Measurements from ENCODE around the gene ATXN7L3.

The ATXN7L3 gene

GRCh38 chr17:44198721-44199552 is 747 bp downstream of the ATXN7L3 start:
- H3K4me3 ChIP-seq (ENCODE audit: low read length), result peak overlapping the region; percentile 80
- no peak for TF ChIP-seq CTCF (IDR thresholded peaks at IDR 0.05; ENCODE audit: insufficient read depth, low read depth, low read length, missing control alignments)
- DNase-seq (ENCODE audit: low read depth), result peak; percentile 53

- DNase-seq (ENCODE audit: low read depth), result peak; percentile 49
- peak; percentile 10 for TF ChIP-seq CTCF (IDR thresholded peaks at IDR 0.05; ENCODE audit: insufficient read depth, low read depth, low read length, missing control alignments)
- peak overlapping the region; percentile 80 for H3K4me3 ChIP-seq (ENCODE audit: low read length)
These were observed 1.5 kb downstream of the ATXN7L3 start for GRCh38 chr17:44197980-44198720.

- no peak for DNase-seq (ENCODE audit: low read depth)
- no peak overlapping the region for H3K4me3 ChIP-seq (ENCODE audit: low read length)
- no peak for TF ChIP-seq CTCF (IDR thresholded peaks at IDR 0.05; ENCODE audit: insufficient read depth, low read depth, low read length, missing control alignments)
These were observed 2.6 kb downstream of the ATXN7L3 start for GRCh38 chr17:44197107-44197506.

- no peak for DNase-seq (ENCODE audit: low read depth)
- TF ChIP-seq CTCF (IDR thresholded peaks at IDR 0.05; ENCODE audit: insufficient read depth, low read depth, low read length, missing control alignments), result no peak
- H3K4me3 ChIP-seq (ENCODE audit: low read length), result no peak overlapping the region
These were observed 6.2 kb downstream of the ATXN7L3 start for GRCh38 chr17:44193326-44194084.

GRCh38 chr17:44192750-44193149 is 6.9 kb downstream of the ATXN7L3 start:
- DNase-seq (ENCODE audit: low read depth), result no peak
- no peak overlapping the region for H3K4me3 ChIP-seq (ENCODE audit: low read length)
- TF ChIP-seq CTCF (IDR thresholded peaks at IDR 0.05; ENCODE audit: insufficient read depth, low read depth, low read length, missing control alignments), result no peak

GRCh38 chr17:44191941-44192496 is 7.7 kb downstream of the ATXN7L3 start:
- DNase-seq (ENCODE audit: low read depth), result no peak
- H3K4me3 ChIP-seq (ENCODE audit: low read length), result no peak overlapping the region
- TF ChIP-seq CTCF (IDR thresholded peaks at IDR 0.05; ENCODE audit: insufficient read depth, low read depth, low read length, missing control alignments), result no peak

Data from epithelial cell of esophagus (primary cell).